Measurements from ENCODE around the gene EBF3. TPM values are rescaled to one million over a fixed set of nuclear protein-coding genes. Genes with fewer than 3 reads are reported as not detected.

EBF3 gene
- total RNA-seq, 2 donors from 2014 or later = 0.44 to 2.0 TPM

- 93% methylated on average over 17 to 20 of the region's 20 CpGs for WGBS, 2 experiments (ENCODE audit: insufficient coverage in 1 of 2, insufficient read length in 1 of 2)
- Histone ChIP-seq H3K4me3 (ENCODE audit: low read length) (no peak overlapping the region), H3K9me3 (ENCODE audit: control insufficient read depth, low read length) (no peaks in the 10 kb centered on the region), H3K27ac (ENCODE audit: low read depth, low read length) (no peak overlapping the region), H3K36me3 (ENCODE audit: control insufficient read depth, insufficient read depth, low read length) (no peaks in the 10 kb centered on the region), H3K27me3 (ENCODE audit: control insufficient read depth, insufficient read depth, low read length, poor library complexity, severe bottlenecking) (no peaks in the 10 kb centered on the region), H3K4me1 (ENCODE audit: control insufficient read depth, insufficient read depth, low read length) (no peaks in the 10 kb centered on the region), H3K9ac (ENCODE audit: extremely low read depth, low read length, poor library complexity, severe bottlenecking) (no peak overlapping the region)
- H3K27ac Mint-ChIP-seq = no peak overlapping the region
- DNase-seq = no peak
- no peaks in the 10 kb centered on the region for H3K36me3 Mint-ChIP-seq (ENCODE audit: low read depth)
- no peaks in the 10 kb centered on the region for H3K9me3 Mint-ChIP-seq
- H3K4me1 Mint-ChIP-seq = peaks cover 39% of the 10 kb centered on the region
- H3K4me3 Mint-ChIP-seq = no peak overlapping the region
- no peak for TF ChIP-seq CTCF (conservative IDR thresholded peaks at IDR 0.05)
- peaks cover 1% of the 10 kb centered on the region for H3K27me3 Mint-ChIP-seq (ENCODE audit: insufficient read depth)
These were observed 80.3 kb downstream of the EBF3 start for GRCh38 chr10:129883626-129884397.

DNA sequence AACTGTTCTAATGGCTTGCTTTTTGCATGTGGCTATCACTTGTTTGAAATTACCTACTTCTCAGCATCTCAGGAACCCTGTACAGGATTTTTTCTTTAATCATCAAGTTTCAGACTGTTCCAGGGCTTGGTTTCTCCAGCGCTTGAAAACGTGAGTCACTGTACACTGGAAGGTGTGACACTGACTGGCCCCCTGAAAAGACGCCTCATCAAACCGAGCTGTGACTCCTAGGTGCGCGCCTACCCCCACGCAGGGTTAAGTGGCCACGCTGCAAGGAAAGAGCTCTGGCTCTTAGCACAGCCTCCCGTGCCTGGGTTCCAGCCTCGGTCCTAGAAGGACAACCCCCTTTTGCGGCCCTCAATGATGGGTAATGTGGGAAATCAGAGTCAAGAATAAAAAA is 81.0 kb downstream of the EBF3 start:
- no peak overlapping the region for H3K4me3 Mint-ChIP-seq
- Histone ChIP-seq H3K4me1 (ENCODE audit: control insufficient read depth, insufficient read depth, low read length) (no peaks in the 10 kb centered on the region), H3K27me3 (ENCODE audit: control insufficient read depth, insufficient read depth, low read length, poor library complexity, severe bottlenecking) (no peaks in the 10 kb centered on the region), H3K4me3 (ENCODE audit: low read length) (no peak overlapping the region), H3K27ac (ENCODE audit: low read depth, low read length) (no peak overlapping the region), H3K36me3 (ENCODE audit: control insufficient read depth, insufficient read depth, low read length) (no peaks in the 10 kb centered on the region), H3K9me3 (ENCODE audit: control insufficient read depth, low read length) (no peaks in the 10 kb centered on the region), H3K9ac (ENCODE audit: extremely low read depth, low read length, poor library complexity, severe bottlenecking) (no peak overlapping the region)
- 88 to 89% methylated on average over 8 to 11 of the region's 11 CpGs for WGBS, 2 experiments (ENCODE audit: insufficient coverage in 1 of 2, insufficient read length in 1 of 2)
- DNase-seq = no peak
- peaks cover 39% of the 10 kb centered on the region for H3K4me1 Mint-ChIP-seq
- H3K27ac Mint-ChIP-seq = no peak overlapping the region
- H3K36me3 Mint-ChIP-seq (ENCODE audit: low read depth) = no peaks in the 10 kb centered on the region
- no peak for TF ChIP-seq CTCF (conservative IDR thresholded peaks at IDR 0.05)
- no peaks in the 10 kb centered on the region for H3K9me3 Mint-ChIP-seq
- H3K27me3 Mint-ChIP-seq (ENCODE audit: insufficient read depth) = peaks cover 1% of the 10 kb centered on the region

DNA sequence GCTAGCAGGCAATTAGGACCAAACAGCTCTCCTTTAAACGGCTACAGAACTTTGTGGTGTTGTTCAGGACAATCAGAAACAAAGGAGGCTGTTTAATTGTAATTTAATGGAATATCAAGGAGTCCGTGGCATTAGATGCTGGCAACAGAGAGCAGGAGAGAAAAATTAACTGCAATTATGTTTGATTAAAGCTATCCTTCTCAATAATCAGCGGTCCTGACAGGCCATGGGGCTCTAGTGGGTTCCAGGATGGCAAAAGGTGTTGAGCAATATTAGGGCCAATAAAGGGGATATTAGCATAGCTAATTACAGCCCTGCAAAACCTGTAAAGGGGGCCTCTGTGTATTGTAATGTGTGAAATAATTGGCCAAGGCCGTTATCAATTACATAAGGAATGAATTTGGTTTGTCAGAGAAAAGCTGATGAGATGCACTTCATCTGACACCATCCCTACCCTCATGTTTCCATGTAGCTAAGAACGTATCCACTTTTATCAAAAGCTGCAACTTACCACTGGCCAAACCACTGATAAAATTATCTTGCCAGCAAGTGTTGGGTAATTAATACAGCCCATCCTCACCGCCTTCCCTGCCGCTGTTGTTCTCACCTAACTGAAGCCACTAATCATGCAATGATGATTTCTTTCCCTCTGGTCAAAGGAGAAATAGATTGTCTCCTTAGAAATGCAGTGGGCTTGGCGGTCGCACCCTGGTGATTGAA is 81.6 kb downstream of the EBF3 start:
- H3K4me1 Mint-ChIP-seq = peaks cover 39% of the 10 kb centered on the region
- no peak overlapping the region for H3K27ac Mint-ChIP-seq
- H3K27me3 ChIP-seq (ENCODE audit: control insufficient read depth, insufficient read depth, low read length, poor library complexity, severe bottlenecking) = no peaks in the 10 kb centered on the region
- H3K9ac ChIP-seq (ENCODE audit: extremely low read depth, low read length, poor library complexity, severe bottlenecking) = no peak overlapping the region
- 81 to 85% methylated on average over 5 to 9 of the region's 9 CpGs for WGBS, 2 experiments (ENCODE audit: insufficient coverage in 1 of 2, insufficient read length in 1 of 2)
- H3K27me3 Mint-ChIP-seq (ENCODE audit: insufficient read depth) = no peaks in the 10 kb centered on the region
- DNase-seq = no peak
- H3K9me3 ChIP-seq (ENCODE audit: control insufficient read depth, low read length) = no peaks in the 10 kb centered on the region
- no peak overlapping the region for H3K4me3 ChIP-seq (ENCODE audit: low read length)
- H3K4me1 ChIP-seq (ENCODE audit: control insufficient read depth, insufficient read depth, low read length) = no peaks in the 10 kb centered on the region
- H3K36me3 Mint-ChIP-seq (ENCODE audit: low read depth) = no peaks in the 10 kb centered on the region
- no peaks in the 10 kb centered on the region for H3K36me3 ChIP-seq (ENCODE audit: control insufficient read depth, insufficient read depth, low read length)
- no peak overlapping the region for H3K4me3 Mint-ChIP-seq
- no peak for TF ChIP-seq CTCF (conservative IDR thresholded peaks at IDR 0.05)
- no peaks in the 10 kb centered on the region for H3K9me3 Mint-ChIP-seq
- H3K27ac ChIP-seq (ENCODE audit: low read depth, low read length) = no peak overlapping the region
